ACHN (cell line): ENCODE results near the gene TRAM2.

Experiments
- DNase-seq: peaks from one replicate; pipeline ENCODE4 v3.0.0-alpha.2; 2015
- in situ Hi-C: cut with HindIII; loops from 2 replicates; pipeline ENCODE4 v1.10.0; 2017; ENCODE audit warnings: low sequenced_read_pairs, low pct_ligation_motif_present, low pct_unique_long_range_greater_than_20kb

Gene TRAM2

DNA sequence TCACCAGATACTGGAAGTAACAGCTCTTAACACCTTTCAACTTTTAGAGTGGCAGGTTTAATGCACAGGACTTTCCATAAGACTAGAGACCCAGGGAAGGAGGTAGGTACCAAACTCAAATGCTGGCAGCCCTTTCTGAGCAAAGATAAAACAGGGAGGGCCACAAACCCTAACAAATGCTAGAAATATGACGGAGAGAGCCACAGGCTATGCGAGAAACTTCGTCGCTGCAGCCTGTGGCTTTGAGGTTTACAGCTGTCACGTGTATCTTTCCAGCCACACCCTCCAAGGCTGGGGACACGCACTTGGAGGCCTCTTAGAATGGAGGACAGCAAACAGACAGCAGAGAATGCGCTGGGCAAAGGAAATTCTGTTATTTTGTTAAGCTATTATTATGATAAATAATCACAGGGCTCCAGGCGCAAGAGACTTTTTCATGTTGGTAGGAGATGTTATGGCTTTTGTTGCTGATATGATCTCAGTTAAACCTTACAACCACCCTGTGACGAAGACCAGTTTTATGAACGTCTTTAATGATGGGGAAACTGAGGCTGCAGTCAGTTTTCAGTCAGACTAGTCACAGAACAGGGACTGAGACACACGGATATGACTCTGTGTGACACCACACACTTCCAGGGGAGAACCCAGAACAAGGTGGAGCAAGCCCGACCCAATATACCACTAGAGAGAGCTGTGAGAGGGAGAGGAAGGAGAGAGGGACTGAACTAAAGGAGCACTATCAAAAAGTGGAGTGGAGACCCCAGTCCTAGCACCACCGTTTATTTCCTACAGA, 2.0 kb downstream of the TRAM2 start:
- DNase-seq, result no peak
- in situ Hi-C loops, result no loop called here

DNA sequence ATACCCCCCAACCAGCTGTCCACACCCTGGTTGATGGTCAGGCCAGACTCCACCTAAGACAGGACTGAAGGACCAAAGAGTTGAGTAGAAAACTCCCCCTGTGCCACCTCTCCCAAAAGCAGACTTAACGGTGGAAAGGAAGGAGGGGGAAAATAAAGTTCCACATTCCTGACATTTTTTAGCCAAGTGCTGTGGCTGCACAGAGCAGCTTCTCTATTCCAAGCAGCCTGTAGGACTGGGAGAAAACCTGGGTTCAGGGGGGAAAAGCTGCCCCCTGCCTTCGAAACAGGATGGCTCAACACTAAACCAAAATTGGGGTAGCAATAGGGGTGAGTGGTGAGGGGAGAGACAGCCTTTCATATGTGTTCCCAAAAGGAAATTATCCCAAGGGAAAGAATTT, 3.6 kb downstream of the TRAM2 start:
- DNase-seq, result peak; percentile 56
- in situ Hi-C loops, result no loop called here

DNA sequence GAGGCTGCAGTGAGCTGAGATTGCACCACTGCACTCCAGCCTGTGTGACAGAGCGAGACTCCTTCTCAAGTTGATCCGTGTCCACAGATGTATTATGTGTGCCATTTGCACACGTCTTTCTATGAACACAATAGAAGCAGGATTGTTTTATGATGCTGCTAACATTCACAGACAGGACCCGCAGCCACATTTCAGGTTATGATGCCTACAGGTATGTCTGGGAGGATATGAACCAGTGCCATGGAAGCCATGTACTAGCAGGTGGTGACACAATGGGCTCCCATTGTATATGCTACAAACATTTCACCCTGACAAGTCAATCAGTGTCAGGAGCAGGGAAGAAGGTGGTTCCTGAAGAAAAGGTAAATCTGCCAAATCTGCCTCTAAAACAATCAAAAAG, 4.3 kb downstream of the TRAM2 start:
- DNase-seq, result no peak
- in situ Hi-C loops, result no loop called here

DNA sequence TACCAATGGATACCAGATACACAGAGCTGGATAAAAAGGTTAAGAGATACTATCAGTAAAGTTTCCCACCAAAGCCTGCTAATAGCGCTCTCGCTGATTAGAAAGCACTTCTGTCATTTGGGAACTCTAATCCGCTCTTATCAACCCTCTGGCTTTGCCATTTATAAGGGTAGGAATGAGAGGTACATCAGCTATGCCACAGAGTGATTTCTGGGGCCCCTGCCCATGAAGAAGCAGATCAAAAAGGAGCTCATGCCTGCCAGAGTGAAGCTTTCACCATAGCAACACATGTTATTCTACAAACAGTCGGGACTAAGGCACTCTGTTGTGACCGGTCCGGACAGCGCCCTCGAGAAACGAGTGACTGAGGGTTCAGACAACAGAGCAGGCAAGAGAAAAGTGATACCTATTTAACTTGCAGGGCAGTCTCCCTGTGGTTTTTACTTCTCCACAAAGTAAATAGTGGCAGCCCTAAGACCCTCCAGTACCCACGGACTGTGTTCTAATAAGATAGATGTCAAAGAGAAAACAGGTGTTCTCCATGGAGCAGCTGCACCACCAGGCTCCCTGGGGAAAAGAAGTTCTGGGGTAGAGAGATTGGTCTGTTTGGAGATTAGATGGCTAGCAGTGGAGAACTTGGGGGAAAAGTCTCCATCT, 5.6 kb downstream of the TRAM2 start:
- DNase-seq, result no peak
- in situ Hi-C loops, result no loop called here

DNA sequence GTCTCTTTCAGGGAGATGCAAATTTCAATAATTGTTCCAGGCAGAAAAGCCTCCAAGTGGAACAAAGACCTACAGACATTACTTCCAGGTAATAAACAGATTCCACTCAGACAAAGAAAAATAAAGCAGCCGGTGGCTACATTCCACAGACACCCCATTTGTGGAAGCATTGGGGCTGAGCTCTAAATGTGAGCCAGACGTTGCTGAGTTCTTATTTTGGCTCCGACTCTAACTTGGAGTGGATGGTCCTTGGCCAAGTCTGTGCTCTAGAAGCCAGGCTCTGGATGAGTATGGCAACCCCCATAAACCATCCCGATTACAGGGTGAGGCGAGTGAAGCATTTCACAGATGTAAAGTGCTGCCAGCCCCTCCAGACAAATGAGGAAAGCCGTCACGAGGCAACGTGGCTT, 6.6 kb downstream of the TRAM2 start:
- in situ Hi-C loops, result no loop called here
- no peak for DNase-seq

DNA sequence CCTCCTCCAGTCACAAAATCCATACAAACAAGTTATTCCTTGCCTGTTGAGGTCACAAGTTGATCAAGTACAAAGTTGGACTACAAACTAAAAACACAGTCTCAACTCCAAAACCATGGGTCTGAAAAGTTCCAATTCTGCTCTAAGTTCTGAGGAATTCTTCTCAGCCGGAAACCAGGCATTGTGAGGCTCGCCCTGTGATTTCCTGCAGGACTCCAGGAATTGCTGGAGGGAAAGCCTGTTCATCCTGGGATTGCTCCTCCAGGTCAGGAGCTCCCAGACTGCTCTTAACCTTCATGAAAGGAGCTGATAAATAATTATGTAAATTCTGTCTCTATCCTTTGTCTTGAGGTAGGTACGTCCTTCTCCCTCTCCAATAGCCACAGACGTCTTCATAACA, 8.5 kb downstream of the TRAM2 start:
- in situ Hi-C loops, result no loop called here
- no peak for DNase-seq

DNA sequence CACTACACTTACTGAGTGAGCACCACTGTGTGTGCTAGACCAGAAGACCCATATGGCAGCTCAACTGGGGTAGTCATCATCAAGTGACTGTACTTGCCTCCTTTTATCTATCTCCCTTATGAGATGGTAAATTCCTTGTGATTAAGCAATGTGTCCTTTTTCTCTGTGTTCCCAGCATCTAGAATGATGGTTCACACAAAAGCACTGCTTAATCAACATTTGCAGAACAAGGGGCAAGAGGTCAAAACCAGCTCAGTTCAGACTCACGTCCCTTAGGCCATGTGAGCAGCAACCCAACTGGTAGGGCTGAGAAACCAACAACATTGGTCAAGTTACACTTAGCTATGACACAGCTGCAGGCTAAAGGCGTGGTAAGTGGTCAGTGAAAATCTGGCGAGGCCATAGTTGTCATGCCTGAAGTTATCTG, 10.0 kb downstream of the TRAM2 start:
- in situ Hi-C loops, result no loop called here
- DNase-seq, result no peak

DNA sequence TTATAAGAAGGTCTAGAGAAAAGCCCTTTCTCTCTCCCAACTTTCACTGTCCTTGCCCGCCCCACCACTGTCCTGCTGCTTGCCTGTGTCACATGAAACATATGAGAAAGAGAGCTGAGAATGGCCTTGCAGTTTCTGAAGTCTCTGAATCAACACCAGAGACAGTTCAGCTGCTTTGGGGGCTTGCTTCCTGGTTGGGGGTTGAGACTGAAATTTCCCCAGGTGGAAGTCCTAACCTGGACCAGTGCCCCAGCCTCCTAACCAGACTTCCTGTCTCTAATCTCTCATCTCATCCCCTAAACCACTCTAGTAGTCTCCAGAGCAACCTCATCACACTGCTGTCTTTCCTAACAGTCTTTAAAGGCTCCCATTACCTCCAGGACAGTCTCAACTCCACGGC, 10.7 kb downstream of the TRAM2 start:
- in situ Hi-C loops, result no loop called here
- no peak for DNase-seq

DNA sequence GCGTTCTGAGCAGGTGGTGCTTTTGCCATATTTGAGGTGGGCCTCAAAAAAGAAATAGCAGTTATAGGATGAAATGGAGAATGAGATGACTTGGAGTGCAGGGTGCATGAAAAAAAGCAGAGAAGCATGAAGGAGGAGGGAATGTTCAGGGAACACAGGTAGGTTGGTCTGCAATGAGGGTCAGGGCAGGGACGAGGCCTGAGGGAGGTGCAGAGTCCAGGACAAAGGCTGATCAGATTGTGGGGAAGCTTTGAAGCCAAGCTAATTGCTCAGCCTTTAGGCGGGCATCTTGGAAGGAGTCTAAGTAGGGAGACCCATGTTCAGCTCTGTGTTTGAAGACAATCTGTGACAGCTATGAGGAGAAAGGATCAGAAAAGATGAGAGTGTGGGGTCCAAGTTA, 12.0 kb downstream of the TRAM2 start:
- in situ Hi-C loops, result no loop called here
- no peak for DNase-seq

DNA sequence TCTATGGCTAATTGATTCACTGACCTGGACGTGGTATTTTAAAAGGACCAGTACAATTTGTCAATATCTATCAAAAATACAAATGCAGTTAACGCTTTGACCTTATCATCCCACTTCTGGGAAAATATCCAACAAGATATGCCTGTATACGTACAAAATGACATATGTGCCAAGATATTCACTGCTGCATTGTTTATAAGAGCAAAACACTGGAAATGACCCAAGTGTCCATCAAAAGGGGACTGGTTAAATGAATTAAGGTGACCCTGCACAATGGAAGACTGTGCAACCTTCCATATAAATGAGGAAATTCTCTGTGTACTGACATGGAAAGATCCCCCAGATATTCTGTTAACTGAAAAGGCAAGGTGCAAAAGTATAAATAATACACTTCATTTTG, 13.9 kb downstream of the TRAM2 start:
- in situ Hi-C loops, result no loop called here
- no peak for DNase-seq

DNA sequence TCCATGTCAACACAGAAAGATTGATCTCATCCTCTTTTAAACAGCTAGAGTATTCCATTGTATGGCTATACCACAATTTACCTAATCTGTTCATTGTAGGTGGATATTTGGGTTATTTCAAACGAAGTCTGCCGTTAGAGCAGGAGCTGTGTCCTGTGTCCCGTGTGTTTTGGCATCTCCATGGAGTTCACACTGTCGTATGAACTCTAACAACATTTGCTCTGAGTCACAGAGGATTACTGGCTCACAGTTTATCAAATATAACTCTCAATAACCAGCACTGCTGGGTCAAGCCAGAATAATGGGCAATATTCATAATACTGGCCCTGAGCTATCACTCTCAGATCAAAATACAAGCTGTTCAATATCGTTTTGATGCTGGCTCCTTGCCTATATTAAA, 16.4 kb downstream of the TRAM2 start:
- no peak for DNase-seq
- in situ Hi-C loops, result no loop called here

DNA sequence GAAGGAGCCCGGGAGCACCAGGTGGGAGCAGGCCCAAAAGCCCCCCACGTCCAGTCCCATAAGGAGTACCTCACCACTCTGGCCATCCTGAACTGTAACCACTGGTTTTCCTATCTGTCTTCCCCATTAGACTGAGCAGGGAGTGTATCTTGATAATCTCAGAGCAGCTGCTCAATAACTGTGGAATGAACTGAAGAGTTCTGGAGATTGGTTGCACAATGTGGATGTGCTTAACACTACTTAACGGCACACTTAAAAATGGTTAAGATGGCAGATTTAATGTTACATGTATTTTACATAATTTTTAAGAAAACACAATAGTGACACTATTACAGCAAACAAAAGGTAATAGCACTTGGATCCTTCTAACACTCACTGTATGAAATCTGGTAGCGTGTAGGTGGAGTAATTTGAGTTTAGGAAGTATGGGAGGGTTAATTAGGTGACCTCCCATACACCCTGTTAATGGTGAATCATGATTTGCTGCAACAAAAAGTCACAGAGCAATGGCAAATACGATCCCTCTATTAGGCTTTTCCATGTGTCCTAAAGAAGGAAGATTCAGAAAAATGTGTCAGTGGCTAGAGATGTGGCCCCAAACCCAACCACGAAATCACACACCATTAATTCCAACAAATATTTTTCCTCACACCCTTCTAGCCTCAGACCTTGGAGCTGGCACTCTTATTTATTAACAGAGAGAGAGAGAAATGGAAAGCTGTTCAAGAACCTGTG, 18.4 kb downstream of the TRAM2 start:
- in situ Hi-C loops, result no loop called here
- DNase-seq, result peak; percentile 20

DNA sequence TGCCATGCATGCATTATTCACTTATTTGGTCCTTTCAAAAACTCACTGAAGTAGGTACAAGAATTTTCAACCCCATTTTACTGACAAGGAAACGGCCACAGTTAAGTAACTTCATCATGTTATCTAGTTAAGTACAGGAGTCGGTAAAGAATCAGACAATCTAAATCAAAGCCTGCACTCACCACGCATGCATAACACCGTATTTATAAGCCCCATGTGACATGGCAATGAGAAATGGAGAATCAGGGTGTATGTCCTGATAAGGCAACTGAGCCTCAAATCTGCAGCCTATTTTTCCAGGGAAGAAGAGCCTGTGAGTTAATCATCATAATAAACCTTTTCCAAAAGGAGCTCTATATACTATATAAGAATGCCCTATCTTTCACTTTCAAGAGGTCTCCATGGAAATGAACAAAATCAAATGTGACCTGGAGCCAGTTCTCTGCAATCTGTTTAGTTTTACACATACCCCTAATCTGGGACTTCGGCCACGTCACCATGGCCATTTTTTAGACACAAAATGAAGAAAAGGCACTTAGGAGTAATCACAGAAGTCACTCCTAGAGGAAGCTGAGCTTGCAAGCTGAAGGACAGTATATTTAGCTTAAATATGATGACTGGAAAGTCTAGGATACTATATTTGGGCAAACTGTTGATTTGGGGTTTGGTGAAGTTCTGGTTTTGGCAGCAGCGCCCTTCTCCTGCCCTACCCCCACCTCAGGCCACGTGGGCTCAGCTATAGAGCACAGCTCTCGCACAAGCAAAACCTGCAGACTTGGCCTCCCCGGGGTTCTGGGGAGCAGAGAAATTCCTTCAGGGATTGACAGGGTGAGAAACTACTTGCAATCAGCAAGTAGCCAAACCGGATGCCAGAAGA, 19.2 kb downstream of the TRAM2 start:
- DNase-seq, result no peak
- in situ Hi-C loops, result no loop called here

DNA sequence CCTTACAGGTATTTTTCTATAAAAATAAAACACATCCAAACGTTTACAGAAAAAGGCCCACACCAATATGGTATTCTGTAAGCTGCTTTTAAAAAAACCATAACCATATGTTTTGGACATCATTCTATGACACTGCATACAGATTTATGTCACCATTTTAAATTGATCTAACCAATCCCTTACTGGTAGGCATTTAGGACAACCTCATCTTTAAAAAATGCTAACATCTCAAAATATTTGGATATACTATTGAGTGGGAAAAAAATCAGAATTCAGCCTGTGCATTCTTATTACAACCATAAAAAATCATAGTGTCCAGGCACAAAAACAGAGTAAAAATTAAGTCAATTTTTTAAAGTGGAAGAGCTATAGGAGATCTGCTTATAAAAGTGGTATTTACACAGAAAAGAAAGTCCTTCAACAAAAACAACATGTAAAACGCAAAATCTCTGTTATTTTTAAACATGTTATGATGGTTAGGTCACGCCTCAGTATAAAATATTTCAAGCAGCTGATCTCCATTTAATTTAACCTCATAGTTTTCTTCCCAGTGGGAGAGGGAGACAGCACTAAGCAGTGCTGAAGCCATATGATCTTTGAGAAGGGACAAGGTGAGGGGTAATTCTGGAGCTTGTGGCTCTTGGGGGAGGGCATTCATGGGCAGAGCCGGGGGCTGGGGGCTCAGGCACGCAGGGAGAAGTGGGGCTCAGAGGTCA, 21.2 kb downstream of the TRAM2 start:
- in situ Hi-C loops, result no loop called here
- DNase-seq, result no peak

DNA sequence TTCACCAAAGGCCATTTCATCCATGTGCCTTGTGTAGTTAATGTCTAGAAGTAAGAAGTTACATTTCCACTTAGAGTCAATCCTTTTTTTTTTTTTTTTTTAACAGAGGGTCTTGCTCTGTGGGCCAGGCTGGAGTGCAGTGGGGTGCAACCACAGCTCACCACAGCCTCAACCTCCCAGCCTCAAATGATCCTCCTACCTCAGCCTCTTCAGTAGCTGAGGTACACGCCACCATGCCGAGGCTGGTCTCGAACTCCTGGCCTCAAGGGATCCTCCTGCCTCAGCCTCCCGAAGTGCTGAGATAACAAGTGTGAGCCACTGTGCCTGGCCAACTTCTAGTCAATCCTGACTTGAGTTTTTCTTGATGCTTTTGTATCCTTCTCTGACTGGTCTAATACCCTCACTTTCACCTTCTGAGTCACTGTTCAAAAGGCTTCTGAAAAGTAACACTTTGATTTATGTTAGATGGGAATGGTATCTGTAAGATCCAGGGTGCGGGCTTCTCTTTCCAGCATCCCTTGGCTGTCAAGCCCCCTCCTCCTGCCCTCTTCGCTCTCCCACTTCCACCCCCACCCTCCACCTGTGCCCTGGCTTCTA, 22.1 kb downstream of the TRAM2 start:
- in situ Hi-C loops, result no loop called here

DNA sequence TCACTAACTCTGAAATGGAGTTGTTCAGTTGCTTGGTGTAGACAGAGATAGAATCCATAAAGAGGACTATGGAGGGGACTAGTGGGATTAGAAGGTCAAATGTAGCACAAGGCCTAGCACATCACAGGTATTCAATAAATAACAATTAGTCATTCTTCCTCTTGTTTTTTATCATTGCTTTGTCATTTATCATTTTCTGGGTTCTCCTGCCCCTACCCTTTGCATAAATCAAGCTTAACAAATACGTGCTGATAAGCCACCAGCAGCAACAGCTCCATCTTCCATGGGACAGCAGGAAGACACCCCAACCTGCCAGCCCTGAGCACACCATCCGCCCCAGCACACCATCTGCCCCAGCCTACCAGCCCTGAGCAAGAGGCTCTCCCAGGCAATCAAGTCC, 23.1 kb downstream of the TRAM2 start:
- DNase-seq, result no peak
- in situ Hi-C loops, result no loop called here

More for the DNA sequence above, 22.1 kb downstream of the TRAM2 start:
- DNase-seq, result no peak

DNA sequence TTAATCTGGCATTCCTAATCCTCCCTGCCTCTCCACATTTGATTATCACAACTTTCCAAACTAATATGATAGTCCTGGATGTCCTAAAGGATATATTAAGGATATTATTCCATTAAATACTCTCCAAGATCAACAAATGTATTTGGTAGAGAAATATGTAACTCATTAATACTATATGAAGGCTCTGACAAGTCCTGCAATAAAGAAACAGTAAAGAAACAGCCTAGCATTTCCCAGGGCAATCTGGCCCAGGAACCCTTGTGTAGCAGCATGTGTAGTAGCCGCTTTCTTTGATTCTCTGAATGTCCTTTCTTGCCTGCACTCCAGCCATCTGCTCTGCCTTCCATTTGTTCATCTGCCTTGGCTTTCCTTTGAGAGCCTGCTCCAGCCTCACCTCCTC, 23.7 kb downstream of the TRAM2 start:
- in situ Hi-C loops, result no loop called here
- DNase-seq, result no peak

DNA sequence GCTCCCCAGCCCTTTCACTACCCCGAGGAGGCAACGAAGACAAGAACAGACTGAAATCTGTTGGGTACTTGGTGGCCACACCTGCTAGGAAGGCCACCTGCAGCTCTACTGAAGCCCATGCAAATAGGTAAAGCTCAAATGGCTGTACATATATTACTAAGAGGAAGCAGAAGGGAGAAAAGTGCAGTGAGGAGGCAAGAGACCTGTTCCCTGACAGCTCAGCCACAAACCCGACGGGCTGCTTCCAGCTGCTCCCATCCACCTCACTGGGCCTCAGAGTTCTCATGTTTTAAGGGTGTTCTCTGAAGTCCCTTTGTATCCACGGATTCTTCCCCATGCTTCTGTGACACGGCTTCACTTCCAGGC, 24.6 kb downstream of the TRAM2 start:
- in situ Hi-C loops, result no loop called here
- DNase-seq, result no peak
